Measurements from ENCODE around the gene RAB41.

DNA sequence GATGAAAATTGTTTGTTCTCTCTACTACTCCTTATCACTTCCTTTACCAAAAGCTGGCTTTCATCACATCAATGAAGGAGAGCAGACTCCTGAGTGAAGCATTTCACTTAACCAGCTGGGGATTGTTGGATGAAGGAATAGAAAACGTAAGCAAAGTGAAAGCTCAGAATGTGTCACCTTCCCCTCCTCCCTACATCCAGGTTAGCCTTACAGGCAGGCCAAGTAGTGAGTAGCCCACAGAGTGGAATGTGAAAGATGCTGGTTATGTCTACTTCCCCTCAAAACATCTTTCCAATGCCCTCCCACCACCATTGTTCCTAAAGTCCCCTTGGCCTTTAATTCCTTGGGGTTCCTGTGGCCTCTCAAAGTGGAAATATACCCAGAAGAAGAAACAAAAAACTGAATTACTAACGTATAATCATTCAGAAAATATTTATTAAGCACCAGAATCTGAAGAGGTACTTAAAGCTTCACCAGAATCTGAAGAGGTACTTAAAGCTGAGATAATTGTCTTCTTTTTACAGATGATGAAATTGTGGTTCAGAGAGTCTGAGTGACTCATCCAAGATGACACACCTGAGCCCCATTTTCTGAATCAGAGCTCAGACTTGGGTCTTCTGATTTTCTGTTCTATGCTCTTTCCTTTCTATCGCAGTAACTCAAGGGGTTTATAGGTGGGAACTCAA, 28.5 kb upstream of the RAB41 start:
- TF ChIP-seq, protein P1, sequence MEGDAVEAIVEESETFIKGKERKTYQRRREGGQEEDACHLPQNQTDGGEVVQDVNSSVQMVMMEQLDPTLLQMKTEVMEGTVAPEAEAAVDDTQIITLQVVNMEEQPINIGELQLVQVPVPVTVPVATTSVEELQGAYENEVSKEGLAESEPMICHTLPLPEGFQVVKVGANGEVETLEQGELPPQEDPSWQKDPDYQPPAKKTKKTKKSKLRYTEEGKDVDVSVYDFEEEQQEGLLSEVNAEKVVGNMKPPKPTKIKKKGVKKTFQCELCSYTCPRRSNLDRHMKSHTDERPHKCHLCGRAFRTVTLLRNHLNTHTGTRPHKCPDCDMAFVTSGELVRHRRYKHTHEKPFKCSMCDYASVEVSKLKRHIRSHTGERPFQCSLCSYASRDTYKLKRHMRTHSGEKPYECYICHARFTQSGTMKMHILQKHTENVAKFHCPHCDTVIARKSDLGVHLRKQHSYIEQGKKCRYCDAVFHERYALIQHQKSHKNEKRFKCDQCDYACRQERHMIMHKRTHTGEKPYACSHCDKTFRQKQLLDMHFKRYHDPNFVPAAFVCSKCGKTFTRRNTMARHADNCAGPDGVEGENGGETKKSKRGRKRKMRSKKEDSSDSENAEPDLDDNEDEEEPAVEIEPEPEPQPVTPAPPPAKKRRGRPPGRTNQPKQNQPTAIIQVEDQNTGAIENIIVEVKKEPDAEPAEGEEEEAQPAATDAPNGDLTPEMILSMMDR (optimal IDR thresholded peaks at IDR 0.05 in 1 of 3, IDR thresholded peaks at IDR 0.05 in 1 of 3, conservative IDR thresholded peaks at IDR 0.05 in 1 of 3; ENCODE audit: extremely low read depth in 1 of 3, insufficient read depth in 2 of 3, low read length in 3 of 3) = no peak
- TF ChIP-seq EZH2 (IDR thresholded peaks at IDR 0.05; ENCODE audit: low read length) = no peak
